A549 (cell line): ENCODE measurements around the gene GPD1L. TPM values are rescaled to one million over a fixed set of nuclear protein-coding genes. Genes with fewer than 3 reads are reported as not detected.

Experiments used
- ATAC-seq, 2 experiments: fragments of 200-7000 bp in 1 of 2; fragments of >200 bp in 1 of 2; cut with Nextera tagmentation in 1 of 2; cut with Tn5 transposase in 1 of 2; 3 replicates each; pipeline versions ENCODE4 v1.8.0 to v1.9.1; 2018 to 2020; ENCODE audit warnings: mild to moderate bottlenecking in 1 of 2, moderate library complexity in 1 of 2
- CTCF ChIA-PET: fragments of 300-600 bp; sonication (Branson Sonifier 250); formaldehyde crosslinking; extraction: SDS; loops from one replicate; lab custom pipeline; 2021; ENCODE audit warnings: antibody characterized with exemption, inconsistent platforms; lab: Yijun Ruan, JAX
- POLR2A ChIA-PET: fragments of 350-600 bp; formaldehyde crosslinking; extraction: SDS; loops from one replicate; lab custom pipeline; 2021; ENCODE audit warnings: antibody characterized with exemption, inconsistent platforms; lab: Yijun Ruan, JAX
- DNase-seq, 2 experiments: peaks; one replicate each; pipeline versions ENCODE4 v3.0.0 to v3.0.0-alpha.2; 2011 to 2016; ENCODE audit warnings: low read depth in 1 of 2, low spot score in 1 of 2
- FAIRE-seq: peaks from 2 replicates; lab custom pipeline; 2011; peaks lifted over from hg19 to GRCh38; lab: Jason Lieb, UNC
- H3K27ac ChIP-seq, 2 experiments: fragments of >200 bp; sonication (Bioruptor Twin); formaldehyde crosslinking; 3 replicates each; pipeline ENCODE4 v1.5.1; 2016 to 2017
- H3K4me1 ChIP-seq: fragments of >200 bp; sonication (Bioruptor Twin); formaldehyde crosslinking; 3 replicates; pipeline ENCODE4 v1.6.1; 2016
- H3K4me2 ChIP-seq: fragments of >200 bp; sonication (Bioruptor Twin); formaldehyde crosslinking; 3 replicates; pipeline ENCODE4 v1.6.1; 2016
- H3K4me3 ChIP-seq: fragments of >200 bp; sonication (Bioruptor Twin); formaldehyde crosslinking; 3 replicates; pipeline ENCODE4 v1.5.1; 2016
- H3K9me3 ChIP-seq: fragments of >200 bp; sonication (Bioruptor Twin); formaldehyde crosslinking; 3 replicates; pipeline ENCODE4 v1.6.1; 2016
- BCL3 ChIP-seq: fragments of >200 bp; sonication (Bioruptor Twin); formaldehyde crosslinking; IDR thresholded peaks from 3 replicates; pipeline ENCODE4 v1.6.1; 2016
- CBX8 ChIP-seq: fragments of 200-600 bp; sonication (generic); IDR thresholded peaks from 2 replicates; pipeline ENCODE4 v1.6.1; 2016
- CHD2 ChIP-seq: fragments of 150-350 bp; IDR thresholded peaks from 2 replicates; pipeline ENCODE4 v1.6.1; 2014; ENCODE audit warnings: low read length; ENCODE audit not compliant: partially characterized antibody
- CTCF ChIP-seq: fragments of >200 bp; sonication (Bioruptor Twin); formaldehyde crosslinking; IDR thresholded peaks from 3 replicates; pipeline ENCODE4 v1.5.1; 2016
- E2F6 ChIP-seq: IDR thresholded peaks from 2 replicates; pipeline ENCODE4 v1.6.1; 2012; ENCODE audit warnings: low read depth, borderline replicate concordance
- EHF ChIP-seq: fragments of 250-450 bp; sonication (Bioruptor Pico); IDR thresholded peaks from 2 replicates; pipeline ENCODE4 v1.5.0; 2020; ENCODE audit warnings: mild to moderate bottlenecking
- EP300 ChIP-seq, 2 experiments: fragments of >200 bp; sonication (Bioruptor Twin); formaldehyde crosslinking; IDR thresholded peaks; 2 replicates in 1 of 2; 3 replicates in 1 of 2; pipeline ENCODE4 v1.6.1; 2016 to 2017
- FOSL2 ChIP-seq, 2 experiments: fragments of 450-650 bp in 1 of 2; fragments of >200 bp in 1 of 2; sonication (Bioruptor Twin) in 1 of 2; formaldehyde crosslinking; IDR thresholded peaks; 2 replicates each; pipeline versions ENCODE4 v1.5.0 to v1.6.1; 2016 to 2020; ENCODE audit warnings: mild to moderate bottlenecking in 1 of 2, moderate library complexity in 1 of 2
- FOXS1 ChIP-seq: fragments of 250-450 bp; sonication (Bioruptor Pico); IDR thresholded peaks from 2 replicates; pipeline ENCODE4 v1.5.0; 2020; ENCODE audit warnings: mild to moderate bottlenecking, moderate library complexity
- HDAC2 ChIP-seq: fragments of 200-600 bp; sonication (generic); IDR thresholded peaks from 2 replicates; pipeline ENCODE4 v1.6.1; 2016
- HES2 ChIP-seq: fragments of >200 bp; sonication (Bioruptor Twin); formaldehyde crosslinking; IDR thresholded peaks from 2 replicates; pipeline ENCODE4 v1.6.1; 2016
- HOXA7 ChIP-seq: fragments of 250-450 bp; sonication (Bioruptor Pico); IDR thresholded peaks from 2 replicates; pipeline ENCODE4 v1.5.0; 2020; ENCODE audit warnings: mild to moderate bottlenecking, moderate library complexity
- HOXB5 ChIP-seq: fragments of 250-450 bp; sonication (Bioruptor Pico); IDR thresholded peaks from 2 replicates; pipeline ENCODE4 v1.5.0; 2020; ENCODE audit warnings: mild to moderate bottlenecking, moderate library complexity
- JUN ChIP-seq, 2 experiments: fragments of >200 bp; sonication (Bioruptor Twin); formaldehyde crosslinking; IDR thresholded peaks; 2 replicates in 1 of 2; 3 replicates in 1 of 2; pipeline ENCODE4 v1.6.1; 2016 to 2017
- JUNB ChIP-seq: fragments of >200 bp; sonication (Bioruptor Twin); formaldehyde crosslinking; IDR thresholded peaks from 2 replicates; pipeline ENCODE4 v1.6.1; 2016
- MYC ChIP-seq: IDR thresholded peaks from 2 replicates; pipeline ENCODE4 v1.6.1; 2012; ENCODE audit warnings: mild to moderate bottlenecking, inconsistent platforms, low read length, improper control_type of control experiment, borderline replicate concordance
- NPAS2 ChIP-seq: fragments of 250-450 bp; sonication (Bioruptor Pico); IDR thresholded peaks from 2 replicates; pipeline ENCODE4 v1.8.0; 2022; ENCODE audit warnings: mild to moderate bottlenecking, moderate library complexity, borderline replicate concordance
- PBX3 ChIP-seq: IDR thresholded peaks from 2 replicates; pipeline ENCODE4 v1.6.1; 2012
- PHF8 ChIP-seq: fragments of 200-600 bp; sonication (generic); IDR thresholded peaks from 2 replicates; pipeline ENCODE4 v1.6.1; 2016; ENCODE audit warnings: low read depth, mild to moderate bottlenecking, antibody characterized with exemption, moderate library complexity, borderline replicate concordance
- SMC3 ChIP-seq: fragments of >200 bp; sonication (Bioruptor Twin); formaldehyde crosslinking; IDR thresholded peaks from 3 replicates; pipeline ENCODE4 v1.6.1; 2018; ENCODE audit warnings: inconsistent platforms
- TFCP2L1 ChIP-seq: fragments of 250-450 bp; sonication (Bioruptor Pico); IDR thresholded peaks from 2 replicates; pipeline ENCODE4 v1.5.0; 2021; ENCODE audit warnings: mild to moderate bottlenecking
- ZC3H11A ChIP-seq: fragments of 450-650 bp; IDR thresholded peaks from 2 replicates; pipeline ENCODE4 v1.6.1; 2014; ENCODE audit warnings: antibody characterized with exemption, mild to moderate bottlenecking
- WGBS: methylation state at CpG from one replicate; pipeline ENCODE4 v1.1.6; 2017; ENCODE audit errors: missing lambda C conversion rate; 5-methylcytosine and 5-hydroxymethylcytosine counted together
- polyA plus RNA-seq, 4 experiments: library from polyadenylated mRNA; depleted of rRNA in 3 of 4; stranded (reverse); fragments of >200 nt; fragmentation: RNase III in 1 of 4; extraction: RNeasy Plus Mini Kit Qiagen cat#74134 plus additional on column Dnase treatment in 1 of 4; gene quantifications; 2 replicates in 3 of 4; 3 replicates in 1 of 4; pipeline ENCODE4 v1.2.3, GENCODE V29; 2011 to 2017

Gene GPD1L
- polyA plus RNA-seq, 2 of the 4 experiments (the other 2 are of a cell fraction) = 13.6 to 31.0 TPM

- ATAC-seq (no peak), FAIRE-seq (no peak), DNase-seq (no peak)
- ChIA-PET CTCF (interaction anchor here (0.6 to 3.4 kb wide), 6 partner anchors 26 to 288 kb away, joined by 3 to 19 read pairs (median 3); no protein-coding TSS in a partner anchor), POLR2A (no interaction called here)
- 60% methylated on average over 7 of the region's 7 CpGs for WGBS
- no peak overlapping the region for H3K27ac ChIP-seq
- peaks cover 5% of the 10 kb centered on the region; the same call in 1 of the 3 replicates for H3K4me1 ChIP-seq
- no peak overlapping the region for H3K4me2 ChIP-seq
- H3K9me3 ChIP-seq = no peaks in the 10 kb centered on the region
- no peak for TF ChIP-seq CHD2
- no peak for TF ChIP-seq SMC3
- H3K4me3 ChIP-seq = no peak overlapping the region
Observed at GRCh38 chr3:32180141-32180784, 73.8 kb downstream of the GPD1L start.

GRCh38 chr3:32181365-32181764 lies 74.9 kb downstream of the GPD1L start:
- FAIRE-seq = no peak
- Histone ChIP-seq H3K4me3 (no peak overlapping the region), H3K27ac (no peak overlapping the region), H3K4me1 (peaks cover 5% of the 10 kb centered on the region; the same call in 1 of the 3 replicates), H3K9me3 (no peaks in the 10 kb centered on the region), H3K4me2 (no peak overlapping the region)
- TF ChIP-seq TFCP2L1 (no peak), JUNB (no peak), PHF8 (no peak), EP300 (IDR thresholded peaks at IDR 0.05) (no peak), FOXS1 (CRISPR knock-in tag) (no peak), HOXB5 (CRISPR knock-in tag) (no peak), NPAS2 (CRISPR knock-in tag) (no peak)
- ATAC-seq = no peak
- DNase-seq = no peak
- POLR2A ChIA-PET = no interaction called here
- CTCF ChIA-PET = no interaction called here
- 70% methylated on average over 7 of the region's 7 CpGs for WGBS

GRCh38 chr3:32181796-32182195 lies 75.4 kb downstream of the GPD1L start:
- 73% methylated on average over 6 of the region's 6 CpGs for WGBS
- no peak for ATAC-seq
- CTCF ChIA-PET = no interaction called here
- H3K9me3 ChIP-seq = no peaks in the 10 kb centered on the region
- DNase-seq = no peak
- peaks cover 5% of the 10 kb centered on the region; the same call in 1 of the 3 replicates for H3K4me1 ChIP-seq
- POLR2A ChIA-PET = no interaction called here
- no peak overlapping the region for H3K27ac ChIP-seq
- FAIRE-seq = no peak
- H3K4me3 ChIP-seq = no peak overlapping the region
- H3K4me2 ChIP-seq = no peak overlapping the region
- TF ChIP-seq HDAC2 (no peak), EP300 (IDR thresholded peaks at IDR 0.05) (no peak), FOSL2 (IDR thresholded peaks at IDR 0.05) (no peak), FOSL2 (CRISPR knock-in tag; IDR thresholded peaks at IDR 0.05) (no peak), JUN (IDR thresholded peaks at IDR 0.05) (no peak), HOXA7 (CRISPR knock-in tag) (no peak)

GRCh38 chr3:32184187-32184730 lies 77.8 kb downstream of the GPD1L start:
- ChIA-PET POLR2A (no interaction called here), CTCF (no interaction called here)
- TF ChIP-seq EHF (CRISPR knock-in tag) (no peak), HOXB5 (CRISPR knock-in tag) (no peak), JUN (IDR thresholded peaks at IDR 0.05) (no peak), MYC (no peak), HES2 (no peak), CBX8 (no peak), NPAS2 (CRISPR knock-in tag) (no peak), E2F6 (no peak), ZC3H11A (no peak), CTCF (no peak), JUNB (no peak), PBX3 (no peak), SMC3 (no peak), BCL3 (no peak)
- no peak for DNase-seq
- no peak for FAIRE-seq
- no peaks in the 10 kb centered on the region for H3K4me1 ChIP-seq
- H3K4me2 ChIP-seq = no peak overlapping the region
- ATAC-seq = no peak
- H3K27ac ChIP-seq = no peak overlapping the region
- H3K4me3 ChIP-seq = no peak overlapping the region
- WGBS = 63% methylated on average over 3 of the region's 3 CpGs
- H3K9me3 ChIP-seq = no peaks in the 10 kb centered on the region
